Epithelial cell of proximal tubule (primary cell): ENCODE results near the gene AKT1. TPM values are rescaled to one million over a fixed set of nuclear protein-coding genes. Genes with fewer than 3 reads are reported as not detected.

Experiments
- DNase-seq: peaks from one replicate; pipeline ENCODE4 v3.0.0-alpha.2; 2011; ENCODE audit warnings: low read depth
- H3K4me3 ChIP-seq: 2 replicates; pipeline ENCODE4 v1.5.1; 2011; ENCODE audit warnings: low read depth, mild to moderate bottlenecking, low read length
- total RNA-seq: library from RNA; depleted of rRNA; stranded (reverse); fragments of >200 nt; gene quantifications from 2 replicates; pipeline ENCODE4 v1.2.3, GENCODE V29; 2015
- TF ChIP-seq, protein P1 (sequence below): conservative IDR thresholded peaks from 2 replicates; pipeline ENCODE4 v1.5.1; 2012; ENCODE audit warnings: low read depth, mild to moderate bottlenecking, low read length

The AKT1 gene
- total RNA-seq, 1 donor from 2014 or later, result 162 TPM

DNA sequence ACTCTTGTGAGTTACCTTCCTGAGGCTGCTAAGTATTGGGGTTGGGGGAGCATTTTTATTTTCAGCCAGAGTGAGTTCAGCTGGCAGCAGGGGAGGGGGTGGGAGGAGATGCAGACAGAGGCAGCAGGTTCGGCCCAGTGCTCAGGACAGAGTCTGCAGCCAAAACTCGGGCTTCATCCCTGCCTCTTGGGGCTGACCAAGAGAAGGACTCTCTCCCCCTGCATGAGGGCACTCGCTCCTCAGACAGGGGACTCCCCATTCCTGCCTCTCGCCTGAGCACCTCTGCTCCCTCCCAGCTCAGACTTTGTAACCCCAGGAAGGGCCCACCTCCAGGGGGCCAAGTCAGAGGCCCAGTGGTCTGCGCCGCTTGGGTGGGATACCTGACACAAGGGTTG lies 1.1 kb upstream of the AKT1 start:
- no peak for DNase-seq
- TF ChIP-seq, protein P1, sequence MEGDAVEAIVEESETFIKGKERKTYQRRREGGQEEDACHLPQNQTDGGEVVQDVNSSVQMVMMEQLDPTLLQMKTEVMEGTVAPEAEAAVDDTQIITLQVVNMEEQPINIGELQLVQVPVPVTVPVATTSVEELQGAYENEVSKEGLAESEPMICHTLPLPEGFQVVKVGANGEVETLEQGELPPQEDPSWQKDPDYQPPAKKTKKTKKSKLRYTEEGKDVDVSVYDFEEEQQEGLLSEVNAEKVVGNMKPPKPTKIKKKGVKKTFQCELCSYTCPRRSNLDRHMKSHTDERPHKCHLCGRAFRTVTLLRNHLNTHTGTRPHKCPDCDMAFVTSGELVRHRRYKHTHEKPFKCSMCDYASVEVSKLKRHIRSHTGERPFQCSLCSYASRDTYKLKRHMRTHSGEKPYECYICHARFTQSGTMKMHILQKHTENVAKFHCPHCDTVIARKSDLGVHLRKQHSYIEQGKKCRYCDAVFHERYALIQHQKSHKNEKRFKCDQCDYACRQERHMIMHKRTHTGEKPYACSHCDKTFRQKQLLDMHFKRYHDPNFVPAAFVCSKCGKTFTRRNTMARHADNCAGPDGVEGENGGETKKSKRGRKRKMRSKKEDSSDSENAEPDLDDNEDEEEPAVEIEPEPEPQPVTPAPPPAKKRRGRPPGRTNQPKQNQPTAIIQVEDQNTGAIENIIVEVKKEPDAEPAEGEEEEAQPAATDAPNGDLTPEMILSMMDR, result no peak
- no peak overlapping the region for H3K4me3 ChIP-seq

DNA sequence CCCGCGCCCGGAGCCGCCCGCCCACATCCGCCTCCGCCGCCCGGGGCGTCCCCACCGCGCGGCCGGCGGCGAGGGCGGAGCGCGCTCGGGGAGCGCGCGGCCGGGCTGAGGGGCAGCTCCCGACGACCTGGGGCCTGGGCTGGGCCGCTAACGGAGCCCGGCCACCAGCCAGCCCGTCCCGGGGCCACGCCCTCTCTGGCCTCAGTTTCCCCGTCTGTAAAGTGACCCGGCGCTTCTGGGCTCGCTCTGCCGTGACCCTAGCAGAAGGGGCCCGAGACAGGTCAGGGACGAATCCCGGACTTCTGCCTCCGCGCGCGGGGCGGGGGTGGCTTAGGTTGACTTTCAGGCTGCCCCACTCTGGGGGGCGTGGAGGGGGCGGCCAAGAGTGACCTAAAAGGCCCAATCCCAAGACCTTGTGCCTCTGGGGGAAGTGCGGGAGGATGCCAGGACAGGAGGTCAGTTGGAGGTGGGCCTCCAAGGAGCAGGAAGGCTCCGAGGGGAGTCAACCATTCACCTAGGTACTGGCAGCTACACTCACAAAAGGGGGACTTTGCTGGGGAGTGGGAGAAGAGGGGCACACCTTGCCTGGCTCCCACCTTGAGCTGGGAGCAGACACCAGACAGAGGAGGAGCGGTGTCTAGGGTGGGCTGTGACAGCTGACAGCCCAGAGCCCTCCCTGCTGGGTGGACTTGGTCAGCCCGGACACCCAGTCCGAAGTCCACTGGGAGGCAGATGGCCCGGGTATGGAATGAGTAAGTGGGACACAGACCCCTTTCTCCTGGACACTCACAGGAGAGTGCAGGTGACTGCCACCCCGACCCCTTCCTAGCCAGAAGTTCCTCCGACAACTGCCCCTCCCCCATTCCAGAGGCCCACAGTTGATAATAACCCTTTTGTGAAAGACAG lies 486 bp upstream of the AKT1 start:
- no peak for DNase-seq
- H3K4me3 ChIP-seq, result peak overlapping the region; percentile 60
- TF ChIP-seq, protein P1, result no peak

DNA sequence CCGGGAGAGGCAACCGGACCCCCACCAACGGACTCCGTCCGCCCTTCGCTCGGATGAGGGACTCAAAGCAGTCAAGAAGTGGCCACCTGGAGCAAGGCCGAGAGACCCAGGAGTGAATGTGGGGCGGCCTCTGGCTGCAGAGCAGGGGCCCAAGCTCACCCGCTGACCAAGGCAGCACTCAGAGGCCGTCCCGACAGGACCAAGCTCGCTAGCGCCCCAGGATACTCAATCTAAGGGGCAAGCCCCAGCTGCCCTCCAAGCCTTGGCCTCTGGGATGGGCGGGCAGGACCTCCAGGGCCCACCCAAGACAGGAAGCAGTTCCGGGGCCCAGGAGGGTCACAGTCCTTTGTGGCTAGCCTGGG lies 936 bp downstream of the AKT1 start:
- TF ChIP-seq, protein P1, result peak; percentile 12
- H3K4me3 ChIP-seq, result peak overlapping the region; percentile 87
- DNase-seq, result no peak

DNA sequence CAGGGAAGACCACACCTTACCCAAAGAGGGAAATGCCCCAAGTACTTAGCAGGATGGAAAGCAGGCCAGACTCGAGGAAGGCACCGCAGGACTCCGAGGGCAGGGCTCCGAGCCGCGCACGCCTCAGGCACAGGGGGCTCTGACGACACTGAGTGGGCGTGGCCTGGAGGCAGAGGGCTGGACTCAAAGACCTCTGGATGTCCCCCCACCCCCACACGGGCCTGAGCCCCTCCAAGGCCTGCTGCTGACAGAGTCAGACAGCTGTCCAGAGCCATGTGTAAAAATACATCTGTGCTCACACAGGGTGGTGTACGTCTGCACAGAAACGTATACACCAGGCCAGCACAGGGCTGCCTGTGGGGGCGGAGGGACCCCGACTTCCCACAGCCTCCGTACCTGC lies 1.4 kb downstream of the AKT1 start:
- peak overlapping the region; percentile 87 for H3K4me3 ChIP-seq
- no peak for DNase-seq
- TF ChIP-seq, protein P1, result no peak

DNA sequence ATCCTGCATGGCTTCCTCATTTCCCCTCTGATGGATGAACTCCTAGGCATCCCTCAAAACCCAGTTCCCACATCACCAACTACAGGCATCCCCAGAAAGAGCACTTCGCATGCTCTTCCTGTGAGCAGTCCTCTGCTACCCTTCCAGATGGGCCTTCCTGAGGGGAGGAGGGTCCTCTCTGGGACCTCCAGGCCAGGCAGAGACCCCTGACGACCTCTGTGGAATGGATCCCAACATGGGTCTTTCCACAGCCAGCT lies 1.9 kb downstream of the AKT1 start:
- peak overlapping the region; percentile 87 for H3K4me3 ChIP-seq
- TF ChIP-seq, protein P1, result no peak
- no peak for DNase-seq

DNA sequence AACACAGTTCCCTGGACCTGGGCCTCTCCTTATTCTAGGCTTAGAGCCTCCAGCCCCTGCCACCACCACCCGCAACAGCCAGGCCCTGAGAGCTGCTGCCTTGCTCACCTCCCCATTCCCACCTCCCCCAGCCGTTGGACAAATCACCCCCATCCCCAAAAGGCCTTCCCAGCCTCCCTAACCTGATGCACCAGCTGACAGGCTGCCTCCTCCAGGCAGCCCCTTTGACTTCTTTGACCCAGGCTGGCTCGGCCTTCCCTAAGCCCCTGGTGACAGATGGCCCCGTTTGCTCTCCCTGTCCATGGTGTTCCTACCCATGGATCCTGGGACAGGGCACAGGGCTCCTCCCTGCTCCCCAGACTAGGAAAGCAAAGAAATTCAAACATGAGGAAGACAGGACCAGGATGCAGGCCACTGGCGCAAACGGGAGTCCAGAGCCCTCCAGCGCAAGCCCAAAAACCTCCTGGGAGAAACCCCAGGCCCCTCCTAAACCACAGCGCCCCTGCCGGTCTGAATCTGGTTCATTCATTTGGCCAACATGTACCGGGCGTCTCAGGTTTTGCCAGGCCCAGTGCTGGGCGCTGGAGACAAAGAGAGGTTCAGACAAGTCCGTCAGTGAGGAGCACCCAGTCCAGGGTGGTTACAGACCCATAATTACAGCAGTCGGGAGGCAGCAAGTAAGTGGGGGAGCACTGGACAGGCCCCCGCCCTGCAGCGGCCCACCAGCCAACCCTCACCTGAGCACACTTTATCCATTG lies 2.4 kb downstream of the AKT1 start:
- TF ChIP-seq, protein P1, result no peak
- H3K4me3 ChIP-seq, result no peak overlapping the region
- no peak for DNase-seq
